Loucy (cell line): ENCODE results near the gene SEC61B.

ENCODE experiments used
- CTCF ChIP-seq: fragments of 200-600 bp; sonication (generic); conservative IDR thresholded peaks from 2 replicates; pipeline ENCODE4 v1.5.1; 2014; ENCODE audit warnings: mild to moderate bottlenecking, antibody characterized with exemption, low read length
- EZH2phosphoT487 ChIP-seq: fragments of 200-600 bp; IDR thresholded peaks from 2 replicates; pipeline ENCODE4 v1.6.1; 2018; ENCODE audit warnings: antibody characterized with exemption, mild to moderate bottlenecking, moderate library complexity, borderline replicate concordance

- peak; percentile 11; the same call in 1 of the 2 replicates for TF ChIP-seq CTCF
- no peak for TF ChIP-seq EZH2phosphoT487
Observed at GRCh38 chr9:99197124-99197630, 24.9 kb upstream of the SEC61B start.
